ENCODE measurements around the gene PRTN3.

The PRTN3 gene

GRCh38 chr19:879711-880438 is 39.1 kb downstream of the PRTN3 start:
- H3K36me3 ChIP-seq (ENCODE audit: control insufficient read depth, insufficient read depth, low read length): peaks cover 21% of the 10 kb centered on the region
- H3K9ac ChIP-seq (ENCODE audit: low read length): no peak overlapping the region

GRCh38 chr19:881385-882071 is 40.7 kb downstream of the PRTN3 start:
- Histone ChIP-seq H3K27me3 (ENCODE audit: control insufficient read depth, insufficient read depth, low read length) (no peaks in the 10 kb centered on the region), H3K9ac (ENCODE audit: low read length) (no peak overlapping the region), H3K36me3 (ENCODE audit: control insufficient read depth, insufficient read depth, low read length) (peaks cover 26% of the 10 kb centered on the region), H3K4me3 (ENCODE audit: low read length) (no peak overlapping the region), H3K9me3 (ENCODE audit: control insufficient read depth, low read length) (no peaks in the 10 kb centered on the region), H3K4me1 (ENCODE audit: control insufficient read depth, insufficient read depth, low read length) (no peaks in the 10 kb centered on the region)

More at GRCh38 chr19:879711-880438, 39.1 kb downstream of the PRTN3 start:
- no peaks in the 10 kb centered on the region for H3K9me3 ChIP-seq (ENCODE audit: control insufficient read depth, low read length)
- no peak overlapping the region for H3K4me3 ChIP-seq (ENCODE audit: low read length)
- H3K4me1 ChIP-seq (ENCODE audit: control insufficient read depth, insufficient read depth, low read length): no peaks in the 10 kb centered on the region
- no peaks in the 10 kb centered on the region for H3K27me3 ChIP-seq (ENCODE audit: control insufficient read depth, insufficient read depth, low read length)

- Histone ChIP-seq H3K4me3 (ENCODE audit: low read length) (no peak overlapping the region), H3K9ac (ENCODE audit: low read length) (no peak overlapping the region), H3K9me3 (ENCODE audit: control insufficient read depth, low read length) (no peaks in the 10 kb centered on the region), H3K4me1 (ENCODE audit: control insufficient read depth, insufficient read depth, low read length) (no peaks in the 10 kb centered on the region), H3K36me3 (ENCODE audit: control insufficient read depth, insufficient read depth, low read length) (peaks cover 26% of the 10 kb centered on the region), H3K27me3 (ENCODE audit: control insufficient read depth, insufficient read depth, low read length) (no peaks in the 10 kb centered on the region)
Measured at GRCh38 chr19:882871-883497, 42.2 kb downstream of the PRTN3 start.

GRCh38 chr19:883661-884211 is 42.9 kb downstream of the PRTN3 start:
- no peaks in the 10 kb centered on the region for H3K9me3 ChIP-seq (ENCODE audit: control insufficient read depth, low read length)
- no peak overlapping the region for H3K4me3 ChIP-seq (ENCODE audit: low read length)
- no peaks in the 10 kb centered on the region for H3K4me1 ChIP-seq (ENCODE audit: control insufficient read depth, insufficient read depth, low read length)
- no peaks in the 10 kb centered on the region for H3K27me3 ChIP-seq (ENCODE audit: control insufficient read depth, insufficient read depth, low read length)
- H3K36me3 ChIP-seq (ENCODE audit: control insufficient read depth, insufficient read depth, low read length): peaks cover 26% of the 10 kb centered on the region
- H3K9ac ChIP-seq (ENCODE audit: low read length): no peak overlapping the region

- peaks cover 26% of the 10 kb centered on the region for H3K36me3 ChIP-seq (ENCODE audit: control insufficient read depth, insufficient read depth, low read length)
- no peak overlapping the region for H3K4me3 ChIP-seq (ENCODE audit: low read length)
- H3K9ac ChIP-seq (ENCODE audit: low read length): no peak overlapping the region
- H3K27me3 ChIP-seq (ENCODE audit: control insufficient read depth, insufficient read depth, low read length): no peaks in the 10 kb centered on the region
- no peaks in the 10 kb centered on the region for H3K9me3 ChIP-seq (ENCODE audit: control insufficient read depth, low read length)
- no peaks in the 10 kb centered on the region for H3K4me1 ChIP-seq (ENCODE audit: control insufficient read depth, insufficient read depth, low read length)
Measured at GRCh38 chr19:884420-885211, 43.8 kb downstream of the PRTN3 start.

- H3K4me3 ChIP-seq (ENCODE audit: low read length): no peak overlapping the region
- H3K4me1 ChIP-seq (ENCODE audit: control insufficient read depth, insufficient read depth, low read length): no peaks in the 10 kb centered on the region
- H3K9ac ChIP-seq (ENCODE audit: low read length): no peak overlapping the region
- no peaks in the 10 kb centered on the region for H3K27me3 ChIP-seq (ENCODE audit: control insufficient read depth, insufficient read depth, low read length)
- H3K9me3 ChIP-seq (ENCODE audit: control insufficient read depth, low read length): no peaks in the 10 kb centered on the region
- H3K36me3 ChIP-seq (ENCODE audit: control insufficient read depth, insufficient read depth, low read length): peaks cover 26% of the 10 kb centered on the region
Measured at GRCh38 chr19:885536-886224, 44.9 kb downstream of the PRTN3 start.

- peaks cover 15% of the 10 kb centered on the region for H3K36me3 ChIP-seq (ENCODE audit: control insufficient read depth, insufficient read depth, low read length)
- H3K27me3 ChIP-seq (ENCODE audit: control insufficient read depth, insufficient read depth, low read length): no peaks in the 10 kb centered on the region
- no peak overlapping the region for H3K9ac ChIP-seq (ENCODE audit: low read length)
- peaks cover 5% of the 10 kb centered on the region for H3K4me1 ChIP-seq (ENCODE audit: control insufficient read depth, insufficient read depth, low read length)
- H3K4me3 ChIP-seq (ENCODE audit: low read length): no peak overlapping the region
- H3K9me3 ChIP-seq (ENCODE audit: control insufficient read depth, low read length): no peaks in the 10 kb centered on the region
Measured at GRCh38 chr19:887072-887471, 46.3 kb downstream of the PRTN3 start.

- no peak overlapping the region for H3K4me3 ChIP-seq (ENCODE audit: low read length)
Measured at GRCh38 chr19:887599-887998, 46.8 kb downstream of the PRTN3 start.

GRCh38 chr19:888581-889385 is 48.0 kb downstream of the PRTN3 start:
- Histone ChIP-seq H3K4me3 (ENCODE audit: low read length) (no peak overlapping the region), H3K4me1 (ENCODE audit: control insufficient read depth, insufficient read depth, low read length) (peaks cover 5% of the 10 kb centered on the region), H3K27me3 (ENCODE audit: control insufficient read depth, insufficient read depth, low read length) (no peaks in the 10 kb centered on the region), H3K36me3 (ENCODE audit: control insufficient read depth, insufficient read depth, low read length) (peaks cover 9% of the 10 kb centered on the region), H3K9me3 (ENCODE audit: control insufficient read depth, low read length) (no peaks in the 10 kb centered on the region), H3K9ac (ENCODE audit: low read length) (no peak overlapping the region)

More at GRCh38 chr19:887599-887998, 46.8 kb downstream of the PRTN3 start:
- Histone ChIP-seq H3K9ac (ENCODE audit: low read length) (no peak overlapping the region), H3K27me3 (ENCODE audit: control insufficient read depth, insufficient read depth, low read length) (no peaks in the 10 kb centered on the region), H3K9me3 (ENCODE audit: control insufficient read depth, low read length) (no peaks in the 10 kb centered on the region), H3K4me1 (ENCODE audit: control insufficient read depth, insufficient read depth, low read length) (peaks cover 5% of the 10 kb centered on the region), H3K36me3 (ENCODE audit: control insufficient read depth, insufficient read depth, low read length) (peaks cover 10% of the 10 kb centered on the region)

GRCh38 chr19:889662-890295 is 49.0 kb downstream of the PRTN3 start:
- Histone ChIP-seq H3K36me3 (ENCODE audit: control insufficient read depth, insufficient read depth, low read length) (peaks cover 5% of the 10 kb centered on the region), H3K4me1 (ENCODE audit: control insufficient read depth, insufficient read depth, low read length) (peaks cover 5% of the 10 kb centered on the region), H3K4me3 (ENCODE audit: low read length) (no peak overlapping the region), H3K9me3 (ENCODE audit: control insufficient read depth, low read length) (no peaks in the 10 kb centered on the region), H3K27me3 (ENCODE audit: control insufficient read depth, insufficient read depth, low read length) (no peaks in the 10 kb centered on the region), H3K9ac (ENCODE audit: low read length) (no peak overlapping the region)

All from mucosa of stomach (tissue), 1 donor.